ENCODE results near the gene PGAM4.
"Not testable (repeated sequence)": the region's sequence is repeated elsewhere in the genome, so short reads cannot be mapped to it uniquely, and the experiment has no call there.

The PGAM4 gene

GRCh38 chrX:77925764-77926163, 43.7 kb downstream of the PGAM4 start:
- DNase-seq (ENCODE audit: low read depth in 2 of 2), result no peak

GRCh38 chrX:77924320-77924859, 45.0 kb downstream of the PGAM4 start:
- DNase-seq (ENCODE audit: low read depth in 2 of 2), result no peak

GRCh38 chrX:77922787-77923186, 46.7 kb downstream of the PGAM4 start:
- no peak for DNase-seq (ENCODE audit: low read depth in 2 of 2)

- not testable (repeated sequence) for DNase-seq (ENCODE audit: low read depth in 2 of 2)
Measured at GRCh38 chrX:77919370-77919769, 50.1 kb downstream of the PGAM4 start.

GRCh38 chrX:77918568-77918967, 50.9 kb downstream of the PGAM4 start:
- DNase-seq (ENCODE audit: low read depth in 2 of 2), result no peak

Data from stimulated activated CD8-positive, alpha-beta memory T cell treated with anti-CD3 and anti-CD28 coated beads, Interleukin-15, amount 100 ng/mL, for 4 hours (primary cell).